ENCODE data around the gene COL1A2.

- TF ChIP-seq CTCF (conservative IDR thresholded peaks at IDR 0.05; ENCODE audit: low read depth, low read length) (no peak), EZH2 (IDR thresholded peaks at IDR 0.05; ENCODE audit: borderline replicate concordance, low read depth, low read length, poor library complexity, severe bottlenecking) (no peak)
Measured at GRCh38 chr7:94391726-94392392, 2.8 kb upstream of the COL1A2 start.
